Stimulated activated CD8-positive, alpha-beta memory T cell treated with anti-CD3 and anti-CD28 coated beads, Interleukin-15, amount 100 ng/mL, for 48 hours (primary cell): ENCODE results near the gene RAB1B.
"Not testable (repeated sequence)": the region's sequence is repeated elsewhere in the genome, so short reads cannot be mapped to it uniquely, and the experiment has no call there.

Experiments used
- DNase-seq, 2 donors: peaks; one replicate each; pipeline ENCODE4 v3.0.0-alpha.2; 2020; ENCODE audit warnings: low read depth in 2 of 2

RAB1B gene

DNA sequence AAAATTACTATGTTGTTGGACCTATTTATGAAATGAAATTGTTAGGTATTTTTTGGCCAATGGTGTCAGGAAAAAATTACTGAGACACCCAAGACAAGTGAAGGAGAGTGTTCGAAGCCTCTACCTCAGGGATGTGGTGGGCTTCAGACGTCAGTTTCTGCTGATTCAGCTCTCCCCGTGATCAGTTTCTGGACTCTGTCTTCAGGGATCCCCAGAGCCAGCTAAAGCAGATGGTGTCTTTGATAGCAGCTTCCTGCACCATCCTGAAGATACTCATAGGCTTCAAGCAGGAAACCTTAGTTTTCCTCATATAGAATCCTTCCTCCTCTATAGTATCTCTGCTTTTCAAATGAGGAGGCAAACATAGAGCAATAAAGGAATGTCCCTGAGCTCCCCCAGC lies 41.0 kb downstream of the RAB1B start:
- no peak for DNase-seq

DNA sequence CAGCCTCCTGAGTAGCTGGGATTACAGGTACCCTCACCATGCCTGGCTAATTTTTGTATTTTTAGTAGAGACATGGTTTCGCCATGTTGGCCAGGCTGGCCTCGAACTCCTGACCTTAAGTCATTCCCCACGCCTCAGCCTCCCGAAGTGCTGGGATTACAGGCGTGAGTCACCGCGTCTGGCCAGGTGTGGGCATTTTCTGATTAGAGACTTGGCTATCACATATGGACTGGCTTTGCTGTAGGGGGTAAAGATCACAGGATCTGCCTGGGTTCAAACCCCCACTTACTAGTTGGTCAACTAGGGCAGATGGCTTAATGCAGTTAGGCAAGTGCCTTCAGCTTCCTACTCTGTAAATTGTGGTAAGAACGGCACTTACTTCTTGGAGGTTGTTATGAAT lies 41.9 kb downstream of the RAB1B start:
- no peak for DNase-seq

DNA sequence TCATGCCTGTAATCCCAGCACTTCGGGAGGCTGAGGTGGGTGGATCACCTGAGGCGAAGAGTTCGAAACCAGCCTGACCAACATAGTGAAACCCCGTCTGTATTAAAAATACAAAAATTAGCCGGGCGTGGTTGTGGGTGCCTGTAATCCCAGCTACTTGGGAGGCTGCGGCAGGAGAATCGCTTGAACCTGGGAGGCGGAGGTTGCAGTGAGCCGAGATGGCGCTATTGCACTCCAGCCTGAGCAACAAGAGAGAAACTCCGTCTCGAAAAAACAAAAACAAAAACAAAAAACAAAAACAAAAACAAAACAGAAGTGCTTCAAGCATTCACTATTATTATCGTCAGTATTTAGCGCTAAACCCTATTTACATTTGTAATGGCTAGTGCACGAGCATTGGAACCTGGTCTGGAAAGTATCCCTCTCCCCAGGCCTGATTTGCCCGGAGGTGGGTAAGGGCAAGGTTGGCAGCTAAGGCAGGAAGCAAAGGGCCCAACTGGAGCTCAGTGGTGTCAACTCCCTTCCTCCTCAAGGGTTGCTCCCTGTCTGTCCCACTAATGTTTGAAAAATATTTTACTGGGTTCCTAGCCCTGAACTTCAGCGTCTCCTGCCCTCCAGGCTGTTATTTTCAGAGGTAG lies 42.5 kb downstream of the RAB1B start:
- DNase-seq = not testable (repeated sequence)

DNA sequence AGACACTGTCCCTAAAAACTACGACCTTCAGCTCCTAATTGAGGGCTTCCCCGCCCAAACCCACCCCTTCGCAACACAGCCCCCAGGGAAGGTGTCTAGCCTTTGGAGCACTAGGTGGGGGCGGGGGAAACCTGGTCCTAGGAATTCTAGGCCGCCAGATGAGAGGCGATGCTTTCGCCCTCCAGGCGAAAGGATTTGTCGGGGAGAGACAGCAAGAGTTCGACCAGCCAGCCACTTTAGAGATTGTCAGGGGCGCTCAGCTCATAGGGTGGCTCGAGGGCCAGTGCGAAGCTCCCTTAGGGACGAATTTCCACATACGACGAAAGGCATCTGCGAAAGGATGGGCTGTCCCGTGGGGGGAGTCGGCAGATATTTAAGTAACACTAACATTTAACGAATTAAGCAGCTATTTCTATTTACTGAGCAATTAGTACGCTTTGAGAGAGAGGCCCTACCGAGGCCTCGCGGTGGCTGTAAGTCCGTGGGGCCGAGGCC lies 43.1 kb downstream of the RAB1B start:
- DNase-seq = no peak

DNA sequence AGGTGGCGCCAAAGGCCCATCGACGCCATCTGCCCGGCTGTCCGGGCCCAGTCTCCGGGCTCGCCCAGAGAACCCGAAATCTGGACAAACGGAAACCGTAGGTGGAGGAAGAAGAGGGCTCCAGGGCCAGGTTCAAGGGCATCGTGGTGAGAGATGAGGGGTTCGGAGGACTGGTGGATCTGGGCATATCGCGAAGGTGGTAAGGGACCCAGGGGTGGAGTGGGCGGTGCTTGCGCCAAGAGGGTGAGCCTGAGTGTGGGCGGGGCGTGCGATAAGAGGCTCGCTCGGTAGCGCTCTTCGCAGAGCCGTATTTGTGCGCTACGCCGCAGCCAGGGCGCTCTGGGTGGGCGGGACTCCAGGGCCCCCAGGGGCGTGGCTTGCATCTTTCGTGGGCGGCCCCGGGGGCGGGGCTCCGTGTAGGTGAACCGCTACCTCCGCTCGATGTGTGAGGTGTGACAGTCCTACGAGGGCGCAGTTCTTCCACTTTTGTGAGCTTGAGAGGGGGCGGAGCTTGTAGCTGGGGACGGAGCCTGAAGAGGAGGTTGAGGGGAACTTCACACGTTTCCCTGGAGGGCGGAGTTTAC lies 43.6 kb downstream of the RAB1B start:
- peak; percentile 94 to 96 for DNase-seq

DNA sequence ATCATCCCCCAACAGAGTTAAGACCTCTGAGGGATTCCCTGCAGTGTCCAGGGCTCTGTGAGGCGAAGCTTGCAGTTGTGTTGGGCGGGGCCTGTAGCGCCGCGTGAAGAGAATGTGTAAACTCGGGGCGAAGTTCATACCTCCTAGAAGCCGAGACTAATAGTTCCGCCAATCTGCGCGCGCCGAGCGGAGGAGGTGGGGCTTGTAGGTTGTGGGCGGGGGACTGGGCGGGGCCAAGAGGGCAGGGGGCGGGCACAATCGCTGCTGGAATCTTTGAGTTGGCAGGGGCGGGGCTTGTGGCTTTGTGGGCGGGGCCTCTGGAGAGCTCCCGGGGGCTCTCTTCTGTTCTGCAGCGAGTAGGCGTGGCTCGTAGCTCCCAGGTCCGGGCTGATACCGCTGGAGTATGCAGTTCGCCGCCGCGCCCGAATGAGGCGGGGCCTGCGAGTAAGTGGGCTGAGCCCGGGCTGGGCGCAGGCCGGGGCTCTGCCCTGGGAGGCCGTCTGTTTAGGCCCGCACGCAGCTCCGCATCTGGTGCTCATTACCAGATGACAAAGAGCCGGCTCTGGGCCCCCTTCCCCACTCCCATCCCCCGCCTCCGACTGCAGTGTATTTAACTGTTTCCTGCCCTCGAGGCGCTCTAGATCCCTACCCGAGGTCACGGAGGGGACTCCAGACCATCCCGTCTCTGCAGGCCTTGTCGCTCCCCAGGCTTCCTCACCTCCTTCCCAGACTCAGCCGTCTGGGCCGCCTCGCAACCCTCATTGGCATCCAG lies 44.3 kb downstream of the RAB1B start:
- DNase-seq = peak; percentile 92 to 93

DNA sequence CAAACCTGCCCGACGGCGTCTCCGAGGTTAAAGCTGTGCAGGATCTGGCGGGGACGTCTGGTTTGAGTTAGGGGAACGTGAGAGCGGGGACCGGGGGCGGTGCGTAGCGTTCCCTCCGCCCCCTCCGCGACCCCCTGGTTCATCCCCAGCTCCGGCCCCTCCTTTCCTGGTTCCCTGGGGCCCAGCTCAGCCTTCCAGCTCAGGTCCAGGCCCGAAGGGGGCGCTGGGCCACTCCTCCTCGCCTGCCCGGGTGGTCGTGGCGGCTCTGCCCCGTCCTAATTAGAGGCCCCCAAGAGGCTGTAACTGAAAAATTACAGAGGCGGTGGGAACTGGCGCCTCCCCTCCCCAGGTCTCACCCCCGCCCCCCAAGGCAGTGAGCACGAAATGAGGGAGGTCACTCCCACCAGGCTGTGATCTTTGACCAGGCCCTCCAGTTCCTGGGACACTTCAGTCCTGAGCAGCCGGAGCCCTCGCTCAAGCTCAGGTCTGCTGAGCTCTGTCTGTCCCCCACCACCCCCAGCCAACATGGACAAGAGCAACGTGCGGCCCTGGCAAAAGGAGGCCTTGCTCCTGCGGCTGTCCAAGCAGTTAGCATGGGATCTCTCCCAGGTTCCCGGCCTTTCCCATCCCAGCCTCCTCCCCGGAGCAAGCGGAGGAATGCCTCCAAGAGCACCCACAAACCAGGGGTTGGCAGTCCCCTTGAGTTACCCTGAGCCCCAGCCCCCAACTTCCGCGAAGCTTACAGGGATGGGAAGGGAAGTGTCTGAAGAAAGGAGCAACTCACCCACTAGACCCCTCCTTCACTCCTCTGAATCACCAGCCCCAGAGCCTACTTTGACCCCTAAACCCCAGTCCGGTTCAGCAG lies 45.1 kb downstream of the RAB1B start:
- DNase-seq = no peak

DNA sequence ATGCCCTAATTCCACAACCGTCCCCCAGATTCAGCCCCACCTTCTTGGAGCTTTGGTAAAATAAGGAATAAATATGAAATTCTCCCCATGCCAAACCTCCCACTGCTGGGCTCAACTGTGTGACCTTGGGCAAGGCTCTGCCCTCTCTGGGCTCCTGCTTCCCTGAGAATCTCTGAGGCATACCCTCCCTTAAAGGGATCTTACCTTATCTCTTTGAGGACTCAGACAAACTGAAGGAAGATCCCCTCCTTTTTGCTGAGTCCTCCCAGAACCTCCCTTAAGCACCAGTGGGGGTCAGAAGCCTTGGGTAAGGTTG lies 45.7 kb downstream of the RAB1B start:
- no peak for DNase-seq

DNA sequence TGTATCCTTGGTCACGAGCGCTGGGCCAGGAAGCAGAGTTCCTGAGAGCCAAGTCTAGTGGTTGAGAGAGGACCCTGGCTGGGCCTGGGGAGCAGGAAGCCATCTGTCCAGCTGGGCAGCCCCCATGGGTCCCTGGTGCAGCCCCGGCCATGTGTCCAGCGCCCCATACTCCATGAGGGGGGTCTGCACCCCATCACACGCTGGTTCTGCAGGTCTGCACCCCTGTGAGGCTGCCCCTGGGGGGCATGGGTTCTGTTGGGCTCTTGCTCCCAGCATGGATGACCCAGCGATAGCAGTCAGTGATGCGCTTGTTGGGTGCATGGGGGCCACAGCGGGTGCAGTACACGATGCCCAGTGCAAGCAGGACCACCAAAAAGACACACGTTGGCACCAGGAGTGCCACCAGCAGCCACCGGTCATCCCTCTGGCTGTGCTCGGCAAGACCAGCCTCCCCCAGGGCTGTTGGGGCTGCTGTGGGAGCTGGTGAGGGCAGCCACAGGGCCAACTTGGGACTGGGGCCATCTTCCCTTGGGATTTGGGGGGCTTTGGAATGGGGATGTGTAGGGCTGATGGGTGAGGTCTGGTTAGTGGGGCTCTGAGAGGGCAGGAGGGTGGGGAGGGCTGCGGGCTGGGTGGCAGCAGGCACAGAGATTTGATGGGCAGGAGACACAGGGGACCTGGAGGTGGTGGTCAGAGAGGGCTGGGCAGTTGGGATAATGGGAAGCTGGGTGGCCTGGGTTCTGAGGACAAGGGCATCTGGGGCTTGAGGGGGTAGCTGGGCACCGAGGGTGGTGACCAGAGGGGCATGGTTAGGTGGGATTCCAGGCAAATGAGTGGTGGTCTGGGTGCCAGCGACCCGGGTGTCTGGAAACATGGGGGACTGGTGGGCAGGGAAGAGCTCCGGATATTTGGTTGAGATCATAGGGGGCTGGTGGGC lies 46.4 kb downstream of the RAB1B start:
- no peak for DNase-seq

DNA sequence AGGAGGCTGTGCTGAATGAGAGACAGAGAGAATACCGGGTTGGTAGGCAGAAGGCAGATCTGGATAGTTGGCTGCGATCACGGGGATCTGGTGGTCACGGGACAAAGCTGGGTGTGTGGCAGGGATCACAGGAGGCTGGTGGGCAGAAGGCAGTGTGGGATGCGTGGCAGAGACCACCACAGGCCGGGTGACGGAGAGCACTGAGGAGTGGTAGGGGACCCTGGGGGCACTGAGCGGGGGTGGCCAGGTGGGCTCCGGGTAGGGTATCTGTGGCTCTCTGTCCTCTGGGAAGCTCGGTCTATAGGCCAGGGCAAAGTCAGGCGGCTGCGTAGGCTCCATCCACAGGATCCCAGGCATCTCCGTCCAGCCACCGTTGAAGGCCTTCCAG lies 47.1 kb downstream of the RAB1B start:
- no peak for DNase-seq

DNA sequence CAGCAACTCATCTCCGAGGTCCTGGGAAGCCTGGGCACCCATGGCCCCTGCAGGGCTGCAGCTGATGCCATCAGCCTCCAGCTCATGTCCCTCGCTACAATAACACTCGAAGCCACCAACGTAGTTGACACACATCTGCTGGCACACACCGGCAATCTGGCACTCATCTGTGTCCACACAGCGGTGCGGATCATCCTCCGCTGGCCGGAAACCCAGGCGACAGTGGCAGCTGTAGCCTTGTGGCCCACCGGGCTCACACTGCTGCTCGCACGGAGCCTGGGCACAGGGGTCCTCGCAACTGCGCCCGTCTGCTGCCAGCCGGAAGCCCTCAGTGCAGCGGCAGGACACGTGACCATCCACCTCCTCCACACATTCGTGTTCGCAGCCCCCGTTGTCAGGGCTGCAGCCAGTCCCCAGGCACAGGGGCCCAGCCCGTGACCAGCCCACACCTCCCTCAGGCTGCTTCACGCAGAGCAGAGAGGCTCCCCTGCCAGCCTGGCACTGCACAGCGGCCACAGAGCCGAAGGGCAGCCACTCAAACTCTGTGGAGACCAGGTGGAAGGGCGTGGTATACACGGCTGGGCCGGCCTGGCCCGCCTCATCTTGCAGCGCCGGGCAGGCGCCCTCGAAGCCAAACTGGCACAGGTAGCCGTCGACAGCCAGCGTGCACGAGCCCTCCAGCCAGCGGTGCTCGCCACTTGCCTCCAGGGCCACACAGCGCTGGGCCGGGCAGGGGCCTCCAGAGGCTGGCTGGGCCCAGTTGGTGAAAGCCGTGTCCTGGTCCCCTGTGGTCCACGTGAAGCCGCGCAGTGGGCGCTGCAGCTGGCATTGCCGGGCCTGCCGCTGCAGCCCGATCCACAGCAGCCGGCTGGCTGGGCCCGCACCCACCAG lies 47.7 kb downstream of the RAB1B start:
- DNase-seq = no peak

DNA sequence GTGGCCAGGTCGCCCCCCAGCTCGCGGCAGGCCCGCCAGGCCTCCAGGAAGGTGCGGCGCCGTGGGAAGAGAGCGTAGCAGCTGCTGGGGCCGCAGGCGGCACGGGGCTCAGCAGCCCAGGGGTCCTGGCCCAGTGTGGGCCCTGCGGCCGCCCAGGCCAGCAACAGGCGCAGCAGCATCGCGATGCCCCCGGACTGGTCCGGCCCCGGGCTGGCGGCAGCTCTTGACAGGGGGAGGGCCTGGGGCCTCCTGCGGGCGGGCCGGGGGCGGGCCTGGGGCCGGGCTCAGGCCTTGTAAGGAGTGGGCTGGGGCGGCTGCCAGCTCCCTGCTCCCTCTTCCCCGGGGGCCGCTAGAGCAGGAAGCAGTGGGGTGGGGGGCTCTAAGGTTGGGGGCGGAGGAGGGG lies 48.4 kb downstream of the RAB1B start, which contains the start of gene CD248:
CD248 (minus strand) TSS at position 196 of the 403 bp plus-strand sequence; CDS start at position 179, 17 bp downstream.
- DNase-seq = no peak

DNA sequence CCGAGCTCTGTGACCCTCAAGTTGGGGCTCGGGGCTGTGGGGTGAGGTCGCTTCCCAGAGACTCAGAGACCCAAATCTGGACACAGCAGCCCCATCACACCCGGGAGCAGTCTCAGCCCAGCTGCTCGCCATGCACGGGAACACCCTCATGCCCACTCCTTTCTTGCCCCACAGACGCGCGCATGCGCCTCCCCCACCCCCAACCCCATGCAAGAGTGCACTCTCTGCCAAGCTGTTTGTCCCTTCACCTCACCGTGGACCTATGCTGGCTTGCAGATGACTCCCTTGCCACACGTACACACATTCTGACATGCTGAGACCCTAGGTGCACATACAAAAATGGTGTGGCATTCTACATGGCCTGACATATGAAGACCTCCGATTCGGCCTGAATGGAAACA lies 48.9 kb downstream of the RAB1B start:
- DNase-seq = no peak

DNA sequence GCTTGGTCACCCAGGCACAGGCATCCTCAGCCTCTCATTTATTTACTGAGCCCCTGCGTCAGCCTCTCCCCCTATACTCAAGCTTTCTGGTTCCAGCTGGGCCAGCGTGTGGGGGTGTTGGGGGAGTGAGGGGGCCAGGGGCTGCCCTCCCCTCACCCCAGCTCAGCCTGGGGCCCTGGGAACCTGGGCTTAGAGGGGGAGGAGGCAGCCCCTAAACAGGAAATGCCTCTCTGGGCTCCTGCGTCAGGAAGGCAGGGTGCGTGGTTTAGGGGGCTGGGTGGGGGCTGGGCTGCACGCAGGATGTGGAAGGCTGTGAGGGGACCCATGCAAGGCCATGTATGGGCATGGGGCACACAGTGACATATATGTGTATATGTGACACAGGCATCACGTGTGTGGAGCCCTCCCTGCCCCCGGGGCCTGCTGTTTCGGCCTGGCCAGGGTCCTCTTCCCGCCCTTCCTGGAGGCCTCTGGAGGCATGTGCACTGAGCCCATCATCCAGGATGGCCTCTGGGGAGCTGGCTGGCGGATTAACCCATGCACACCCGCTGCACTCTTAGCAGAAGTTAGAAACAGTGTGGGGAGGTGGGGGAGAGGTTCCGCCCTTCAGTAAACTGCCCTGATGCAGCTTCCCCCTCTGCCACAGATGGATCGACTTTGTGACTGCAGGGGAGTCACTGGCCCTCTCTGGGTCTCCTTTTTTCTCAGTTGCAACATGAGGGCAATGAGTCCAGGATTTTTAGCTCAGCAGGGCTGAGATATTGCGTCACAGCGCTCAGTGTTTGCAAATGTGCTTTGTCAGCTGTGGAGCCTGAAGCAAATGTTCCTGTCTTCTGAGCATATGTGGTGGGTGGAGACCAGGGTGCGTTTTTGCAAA lies 49.5 kb downstream of the RAB1B start:
- DNase-seq = peak; percentile 44 to 63

DNA sequence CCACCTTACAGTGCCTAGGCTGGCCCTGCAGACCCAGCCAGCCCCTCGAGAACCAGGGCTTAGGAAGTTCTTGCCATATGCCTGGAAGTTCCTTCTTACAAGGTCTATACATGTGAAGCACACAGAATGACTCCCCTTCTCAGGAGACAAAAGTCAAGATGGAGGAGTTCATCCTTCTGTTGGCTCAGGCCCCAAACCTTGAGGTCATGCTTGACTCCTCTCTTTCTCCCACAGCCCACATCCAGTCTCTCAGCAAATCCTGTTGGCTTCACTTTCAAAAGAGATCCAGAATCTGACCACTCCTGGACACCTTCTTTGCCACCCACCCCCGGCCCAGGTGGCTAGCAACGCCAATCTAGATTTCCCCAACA lies 50.1 kb downstream of the RAB1B start:
- DNase-seq = no peak

DNA sequence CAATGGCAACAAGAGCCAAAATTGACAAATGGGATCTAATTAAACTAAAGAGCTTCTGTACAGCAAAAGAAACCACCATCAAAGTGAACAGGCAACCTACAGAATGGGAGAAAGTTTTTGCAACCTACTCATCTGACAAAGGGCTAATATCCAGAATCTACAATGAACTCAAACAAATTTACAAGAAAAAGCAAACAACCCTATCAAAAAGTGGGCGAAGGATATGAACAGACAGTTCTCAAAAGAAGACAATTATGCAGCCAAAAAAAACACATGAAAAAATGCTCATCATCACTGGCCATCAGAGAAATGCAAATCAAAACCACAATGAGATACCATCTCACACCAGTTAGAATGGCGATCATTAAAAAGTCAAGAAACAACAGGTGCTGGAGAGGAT lies 51.9 kb downstream of the RAB1B start:
- not testable (repeated sequence) for DNase-seq

DNA sequence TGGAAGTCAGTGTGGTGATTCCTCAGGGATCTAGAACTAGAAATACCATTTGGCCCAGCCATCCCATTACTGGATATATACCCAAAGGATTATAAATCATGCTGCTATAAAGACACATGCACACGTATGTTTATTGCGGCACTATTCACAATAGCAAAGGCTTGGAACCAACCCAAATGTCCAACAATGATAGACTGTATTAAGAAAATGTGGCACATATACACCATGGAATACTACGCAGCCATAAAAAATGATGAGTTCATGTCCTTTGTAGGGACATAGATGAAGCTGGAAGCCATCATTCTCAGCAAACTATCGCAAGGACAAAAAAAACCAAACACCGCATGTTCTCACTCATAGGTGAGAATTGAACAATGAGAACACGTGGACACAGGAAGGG lies 52.3 kb downstream of the RAB1B start:
- not testable (repeated sequence) for DNase-seq

DNA sequence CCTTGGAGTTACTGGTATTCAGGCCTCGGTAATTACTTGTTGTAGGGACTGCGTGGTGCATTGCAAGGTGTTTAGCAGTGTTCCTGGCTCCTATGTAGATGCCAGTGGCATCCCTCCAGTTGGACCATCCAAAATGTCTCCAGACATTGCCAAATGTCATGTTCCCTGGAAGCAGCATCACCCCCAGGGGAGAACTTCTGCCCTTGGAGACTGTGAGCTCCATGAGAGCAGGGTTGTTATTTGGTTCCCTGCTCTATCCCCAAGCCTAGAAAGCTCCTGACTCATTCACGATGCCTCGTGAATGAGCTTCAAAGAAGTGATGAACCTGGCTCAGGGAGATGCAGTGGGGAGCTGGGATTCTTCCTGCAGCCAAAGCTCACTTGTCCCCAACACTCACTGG lies 53.2 kb downstream of the RAB1B start:
- no peak for DNase-seq
